ENCODE measurements around the gene GNB1. TPM values are rescaled to one million over a fixed set of nuclear protein-coding genes. Genes with fewer than 3 reads are reported as not detected.

GNB1 gene
- polyA plus RNA-seq, 3 donors, result 41.9 to 357 (median 111) TPM

- peak overlapping the region in 1 of 2 donors; percentile 36 for H3K27ac ChIP-seq (ENCODE audit: low read depth in 1 of 2, low read length in 2 of 2)
- H2AFZ ChIP-seq (ENCODE audit: insufficient read depth, low read depth, low read length, poor library complexity, severe bottlenecking), result no peak overlapping the region
- H3K79me2 ChIP-seq (ENCODE audit: insufficient read depth, low read length), result peaks cover 100% of the 10 kb centered on the region
- H3K27me3 Mint-ChIP-seq (ENCODE audit: low read depth in 3 of 3), result no peaks in the 10 kb centered on the region
- H3K4me3 Mint-ChIP-seq, result no peak overlapping the region
- no peak overlapping the region for H3K4me2 ChIP-seq (replicated peaks; ENCODE audit: extremely low read depth, low read length, poor library complexity, severe bottlenecking)
- no peaks in the 10 kb centered on the region for H3K4me1 ChIP-seq (ENCODE audit: control insufficient read depth in 1 of 2, insufficient read depth in 2 of 2, low read length in 2 of 2)
- no peaks in the 10 kb centered on the region for H3K4me1 Mint-ChIP-seq
- TF ChIP-seq, protein P1, sequence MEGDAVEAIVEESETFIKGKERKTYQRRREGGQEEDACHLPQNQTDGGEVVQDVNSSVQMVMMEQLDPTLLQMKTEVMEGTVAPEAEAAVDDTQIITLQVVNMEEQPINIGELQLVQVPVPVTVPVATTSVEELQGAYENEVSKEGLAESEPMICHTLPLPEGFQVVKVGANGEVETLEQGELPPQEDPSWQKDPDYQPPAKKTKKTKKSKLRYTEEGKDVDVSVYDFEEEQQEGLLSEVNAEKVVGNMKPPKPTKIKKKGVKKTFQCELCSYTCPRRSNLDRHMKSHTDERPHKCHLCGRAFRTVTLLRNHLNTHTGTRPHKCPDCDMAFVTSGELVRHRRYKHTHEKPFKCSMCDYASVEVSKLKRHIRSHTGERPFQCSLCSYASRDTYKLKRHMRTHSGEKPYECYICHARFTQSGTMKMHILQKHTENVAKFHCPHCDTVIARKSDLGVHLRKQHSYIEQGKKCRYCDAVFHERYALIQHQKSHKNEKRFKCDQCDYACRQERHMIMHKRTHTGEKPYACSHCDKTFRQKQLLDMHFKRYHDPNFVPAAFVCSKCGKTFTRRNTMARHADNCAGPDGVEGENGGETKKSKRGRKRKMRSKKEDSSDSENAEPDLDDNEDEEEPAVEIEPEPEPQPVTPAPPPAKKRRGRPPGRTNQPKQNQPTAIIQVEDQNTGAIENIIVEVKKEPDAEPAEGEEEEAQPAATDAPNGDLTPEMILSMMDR (IDR thresholded peaks at IDR 0.05), result no peak
- peaks cover 40 to 89% of the 10 kb centered on the region in 2 donors for H3K36me3 ChIP-seq (replicated peaks in 1 of 2; ENCODE audit: control insufficient read depth in 1 of 2, insufficient read depth in 2 of 2, low read length in 2 of 2)
- H4K20me1 ChIP-seq (ENCODE audit: insufficient read depth, low read length), result peaks cover 100% of the 10 kb centered on the region
- H3K36me3 Mint-ChIP-seq, result peaks cover 58 to 84% of the 10 kb centered on the region in 2 donors
- H3K27ac Mint-ChIP-seq, result peak overlapping the region in 4 of 7 donors; percentile 21 to 77 (median 49)
- no peak overlapping the region for H3K4me3 ChIP-seq (replicated peaks in 1 of 3; ENCODE audit: low read depth in 2 of 3, low read length in 3 of 3)
- H3K9me3 ChIP-seq (replicated peaks in 1 of 2; ENCODE audit: control insufficient read depth in 1 of 2, insufficient read depth in 1 of 2, low read length in 2 of 2), result no peaks in the 10 kb centered on the region
- H3K27me3 ChIP-seq (ENCODE audit: control insufficient read depth in 2 of 2, insufficient read depth in 2 of 2, low read length in 2 of 2), result no peaks in the 10 kb centered on the region
- no peak overlapping the region for H3K9ac ChIP-seq (ENCODE audit: insufficient read depth, low read length, poor library complexity, severe bottlenecking)
- no peaks in the 10 kb centered on the region for H3K9me3 Mint-ChIP-seq
- DNase-seq, result no peak
- intact Hi-C loops (cut with micrococcal nuclease), result no loop called here
- 100% methylated on average over 2 of the region's 5 CpGs for WGBS (ENCODE audit: insufficient coverage)
Observed at GRCh38 chr1:1832820-1833219, 58.1 kb downstream of the GNB1 start.

- no peaks in the 10 kb centered on the region for H3K27me3 Mint-ChIP-seq (ENCODE audit: low read depth in 3 of 3)
- TF ChIP-seq, protein P1 (IDR thresholded peaks at IDR 0.05), result no peak
- no peak overlapping the region for H3K4me3 ChIP-seq (replicated peaks in 1 of 3; ENCODE audit: low read depth in 2 of 3, low read length in 3 of 3)
- H3K9ac ChIP-seq (ENCODE audit: insufficient read depth, low read length, poor library complexity, severe bottlenecking), result no peak overlapping the region
- no peak for DNase-seq
- H4K20me1 ChIP-seq (ENCODE audit: insufficient read depth, low read length), result peaks cover 100% of the 10 kb centered on the region
- no peaks in the 10 kb centered on the region for H3K9me3 Mint-ChIP-seq
- no peaks in the 10 kb centered on the region for H3K27me3 ChIP-seq (ENCODE audit: control insufficient read depth in 2 of 2, insufficient read depth in 2 of 2, low read length in 2 of 2)
- no CpG with 5 or more reads among the region's 8 CpGs for WGBS (ENCODE audit: insufficient coverage)
- H3K9me3 ChIP-seq (replicated peaks in 1 of 2; ENCODE audit: control insufficient read depth in 1 of 2, insufficient read depth in 1 of 2, low read length in 2 of 2), result no peaks in the 10 kb centered on the region
- no peak overlapping the region for H2AFZ ChIP-seq (ENCODE audit: insufficient read depth, low read depth, low read length, poor library complexity, severe bottlenecking)
- H3K79me2 ChIP-seq (ENCODE audit: insufficient read depth, low read length), result peaks cover 100% of the 10 kb centered on the region
- no peaks in the 10 kb centered on the region for H3K4me1 ChIP-seq (ENCODE audit: control insufficient read depth in 1 of 2, insufficient read depth in 2 of 2, low read length in 2 of 2)
- no peak overlapping the region for H3K4me2 ChIP-seq (replicated peaks; ENCODE audit: extremely low read depth, low read length, poor library complexity, severe bottlenecking)
- H3K27ac ChIP-seq (ENCODE audit: low read depth in 1 of 2, low read length in 2 of 2), result peak overlapping the region in 1 of 2 donors; percentile 36
- peaks cover 55 to 83% of the 10 kb centered on the region in 2 donors for H3K36me3 Mint-ChIP-seq
- H3K27ac Mint-ChIP-seq, result peak overlapping the region in 3 of 7 donors; percentile 15 to 87 (median 27)
- no peaks in the 10 kb centered on the region for H3K4me1 Mint-ChIP-seq
- no peak overlapping the region for H3K4me3 Mint-ChIP-seq
- peaks cover 40 to 89% of the 10 kb centered on the region in 2 donors for H3K36me3 ChIP-seq (replicated peaks in 1 of 2; ENCODE audit: control insufficient read depth in 1 of 2, insufficient read depth in 2 of 2, low read length in 2 of 2)
- intact Hi-C loops (cut with micrococcal nuclease), result no loop called here
Observed at GRCh38 chr1:1832166-1832565, 58.7 kb downstream of the GNB1 start.
